Stomach smooth muscle (tissue), 2 donors: Measurements from ENCODE around the gene ZNF43.

Source experiments
- H3K27ac ChIP-seq: one replicate; pipeline ENCODE4 v1.7.0; 2013; ENCODE audit warnings: mild to moderate bottlenecking, low read length, inconsistent platforms
- H3K27me3 ChIP-seq, 2 donors: one replicate each; pipeline ENCODE4 v1.7.0; 2013; ENCODE audit warnings: low read length in 2 of 2; ENCODE audit not compliant: insufficient read depth in 2 of 2, control insufficient read depth in 1 of 2
- H3K36me3 ChIP-seq, 2 donors: one replicate each; pipeline ENCODE4 v1.7.0; 2013; ENCODE audit warnings: low read length in 2 of 2; ENCODE audit not compliant: control insufficient read depth in 2 of 2, insufficient read depth in 2 of 2
- H3K4me1 ChIP-seq: one replicate; pipeline ENCODE4 v1.7.0; 2013; ENCODE audit warnings: low read length; ENCODE audit not compliant: control insufficient read depth, insufficient read depth
- H3K4me3 ChIP-seq, 2 donors: one replicate each; pipeline ENCODE4 v1.7.0; 2013; ENCODE audit warnings: low read length in 2 of 2
- H3K9ac ChIP-seq, 2 donors: one replicate each; pipeline ENCODE4 v1.7.0; 2013; ENCODE audit warnings: low read length in 2 of 2, mild to moderate bottlenecking in 1 of 2
- H3K9me3 ChIP-seq, 2 donors: one replicate each; pipeline ENCODE4 v1.7.0; 2013; ENCODE audit warnings: low read length in 2 of 2; ENCODE audit not compliant: control insufficient read depth in 2 of 2
- donor health status: healthy.
- donor health status: Pancreatic carcinoma.

The ZNF43 gene

DNA sequence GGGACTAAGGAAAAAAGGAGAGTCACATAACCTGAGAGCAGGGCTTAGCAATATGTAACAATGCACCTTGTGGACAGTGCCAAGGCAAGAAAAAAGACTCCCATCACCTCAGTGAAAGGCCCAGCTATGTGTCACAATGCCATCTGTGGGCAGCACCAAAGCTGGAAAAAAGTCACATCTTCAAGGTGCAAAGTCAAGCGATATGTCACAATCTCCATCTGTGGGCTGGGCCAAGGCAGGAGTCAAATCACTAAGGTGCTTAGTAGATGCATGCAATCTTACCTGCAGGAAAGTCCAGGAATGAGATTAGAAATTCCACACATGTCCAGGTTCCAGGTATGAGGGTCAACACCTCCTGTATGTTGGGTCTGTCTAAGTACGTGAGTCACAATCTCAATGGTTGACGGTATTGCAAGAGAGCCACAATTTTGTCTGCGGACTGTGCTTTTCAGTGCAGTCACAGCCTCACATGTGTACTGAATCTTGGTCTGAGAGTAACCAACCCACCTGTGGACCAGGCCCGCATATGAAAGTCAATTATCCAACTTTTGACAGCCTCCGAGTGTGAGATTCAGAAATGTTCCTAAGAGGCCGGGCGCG, 14.8 kb upstream of the ZNF43 start:
- H3K36me3 ChIP-seq, result peaks cover 0 to 5% of the 10 kb centered on the region in 2 donors
- H3K9ac ChIP-seq, result peak overlapping the region in 1 of 2 donors; percentile 29
- no peak overlapping the region for H3K27ac ChIP-seq
- H3K4me3 ChIP-seq, result peak overlapping the region in 1 of 2 donors; percentile 97
- no peaks in the 10 kb centered on the region for H3K9me3 ChIP-seq
- H3K4me1 ChIP-seq, result peaks cover 8% of the 10 kb centered on the region
- H3K27me3 ChIP-seq, result no peaks in the 10 kb centered on the region

GRCh38 chr19:21848706-21849105, 12.7 kb upstream of the ZNF43 start:
- no peaks in the 10 kb centered on the region for H3K27me3 ChIP-seq
- H3K9ac ChIP-seq, result no peak overlapping the region
- peaks cover 8% of the 10 kb centered on the region for H3K4me1 ChIP-seq
- H3K27ac ChIP-seq, result no peak overlapping the region
- no peak overlapping the region for H3K4me3 ChIP-seq
- H3K9me3 ChIP-seq, result no peaks in the 10 kb centered on the region
- H3K36me3 ChIP-seq, result peaks cover 4 to 9% of the 10 kb centered on the region in 2 donors

DNA sequence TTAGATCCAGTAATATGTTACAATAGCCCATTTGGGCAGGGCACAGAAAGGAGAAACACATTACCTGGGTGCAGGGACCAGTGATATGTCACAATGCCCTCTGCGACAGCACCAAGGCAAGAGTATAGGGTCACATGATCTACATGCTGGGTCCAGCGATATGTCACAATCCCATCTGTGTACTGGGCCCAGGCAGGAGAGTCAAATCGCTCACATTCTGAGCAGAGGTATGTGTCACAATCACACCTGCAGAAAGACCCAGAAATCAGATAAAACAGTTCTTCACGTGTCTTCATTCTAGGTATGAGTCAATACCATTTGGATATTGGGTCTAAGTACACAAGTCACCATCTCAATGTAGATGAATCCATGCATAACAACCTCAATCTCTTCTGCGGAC, 7.1 kb upstream of the ZNF43 start:
- Histone ChIP-seq H3K9me3 (no peaks in the 10 kb centered on the region), H3K36me3 (peaks cover 7 to 37% of the 10 kb centered on the region in 2 donors), H3K27me3 (no peaks in the 10 kb centered on the region), H3K4me3 (no peak overlapping the region), H3K27ac (no peak overlapping the region), H3K4me1 (no peaks in the 10 kb centered on the region), H3K9ac (no peak overlapping the region)

- H3K27ac ChIP-seq, result no peak overlapping the region
- peaks cover 7 to 33% of the 10 kb centered on the region in 2 donors for H3K36me3 ChIP-seq
- no peak overlapping the region for H3K9ac ChIP-seq
- no peak overlapping the region for H3K4me3 ChIP-seq
- peaks cover 1% of the 10 kb centered on the region for H3K4me1 ChIP-seq
- no peaks in the 10 kb centered on the region for H3K9me3 ChIP-seq
- H3K27me3 ChIP-seq, result no peaks in the 10 kb centered on the region
Measured at GRCh38 chr19:21841488-21842097, 5.6 kb upstream of the ZNF43 start.

GRCh38 chr19:21841081-21841480, 5.1 kb upstream of the ZNF43 start:
- peaks cover 7 to 33% of the 10 kb centered on the region in 2 donors for H3K36me3 ChIP-seq
- H3K9ac ChIP-seq, result no peak overlapping the region
- no peaks in the 10 kb centered on the region for H3K9me3 ChIP-seq
- no peak overlapping the region for H3K27ac ChIP-seq
- no peaks in the 10 kb centered on the region for H3K27me3 ChIP-seq
- H3K4me3 ChIP-seq, result no peak overlapping the region
- peaks cover 6% of the 10 kb centered on the region for H3K4me1 ChIP-seq

- Histone ChIP-seq H3K27ac (no peak overlapping the region), H3K4me3 (no peak overlapping the region), H3K27me3 (no peaks in the 10 kb centered on the region), H3K9ac (no peak overlapping the region), H3K4me1 (peaks cover 6% of the 10 kb centered on the region), H3K36me3 (peaks cover 4 to 32% of the 10 kb centered on the region in 2 donors), H3K9me3 (no peaks in the 10 kb centered on the region)
Measured at GRCh38 chr19:21839976-21840375, 4.0 kb upstream of the ZNF43 start.

DNA sequence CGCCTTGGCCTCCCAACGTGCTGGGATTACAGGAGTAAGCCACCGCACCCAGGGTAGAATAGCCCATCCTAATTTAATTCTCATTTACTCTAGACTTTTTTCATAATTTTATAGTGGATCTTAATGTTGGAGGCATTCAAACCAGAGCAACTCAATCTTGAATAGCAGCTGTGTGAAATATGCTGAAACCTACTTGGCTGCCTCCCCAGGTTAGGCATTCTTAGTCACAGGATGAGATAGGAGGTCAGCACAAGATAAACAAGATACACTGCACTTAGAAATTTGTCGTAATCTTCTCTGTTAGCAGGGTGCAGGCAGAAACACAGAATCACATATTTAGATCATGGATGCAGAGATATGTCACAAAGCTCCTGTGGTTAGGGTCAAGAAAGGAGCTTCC, 2.7 kb upstream of the ZNF43 start:
- Histone ChIP-seq H3K4me1 (peaks cover 6% of the 10 kb centered on the region), H3K36me3 (peaks cover 3 to 29% of the 10 kb centered on the region in 2 donors), H3K27me3 (no peaks in the 10 kb centered on the region), H3K4me3 (no peak overlapping the region), H3K27ac (no peak overlapping the region), H3K9ac (no peak overlapping the region), H3K9me3 (no peaks in the 10 kb centered on the region)

DNA sequence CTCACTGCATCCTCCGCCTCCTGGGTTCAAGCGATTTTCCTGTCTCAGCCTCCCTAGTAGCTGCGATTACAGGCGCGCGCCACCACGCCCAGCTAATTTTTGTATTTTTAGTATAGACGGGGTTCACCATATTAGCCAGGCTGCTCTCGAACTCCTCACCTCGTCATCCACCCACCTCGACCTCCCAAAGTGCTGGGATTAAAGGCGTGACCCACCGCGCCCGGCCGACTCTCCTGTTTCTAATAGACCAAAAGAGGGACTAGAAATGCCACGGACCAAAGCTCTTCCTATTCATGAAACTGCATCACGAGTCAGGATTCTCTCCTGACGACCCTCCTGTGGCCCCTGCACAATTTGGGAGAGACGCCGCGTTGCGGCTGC, 563 bp downstream of the ZNF43 start:
- Histone ChIP-seq H3K36me3 (peaks cover 0 to 7% of the 10 kb centered on the region in 2 donors), H3K9ac (peak overlapping the region; percentile 88 to 91), H3K27me3 (no peaks in the 10 kb centered on the region), H3K4me1 (peaks cover 6% of the 10 kb centered on the region), H3K4me3 (peak overlapping the region; percentile 91 to 98), H3K9me3 (no peaks in the 10 kb centered on the region), H3K27ac (peak overlapping the region; percentile 89)

DNA sequence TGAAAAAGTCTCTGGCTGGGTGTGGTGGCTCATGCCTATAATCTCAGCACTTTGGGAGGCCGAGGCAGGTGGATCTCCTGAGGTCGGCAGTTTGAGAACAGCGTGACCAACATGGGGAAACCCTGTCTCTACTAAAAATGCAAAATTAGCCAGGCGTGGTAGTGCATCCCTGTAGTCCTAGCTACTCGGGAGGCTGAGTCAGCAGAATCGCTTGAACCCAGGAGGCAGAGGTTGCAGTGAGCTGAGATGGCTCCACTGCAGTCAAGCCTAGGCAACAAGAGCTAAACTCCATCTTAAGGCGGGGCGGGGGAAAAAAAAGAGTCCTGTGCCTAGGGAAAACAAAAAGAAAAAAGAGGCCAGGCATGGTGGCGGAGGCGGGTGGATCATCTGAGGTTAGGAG, 2.2 kb downstream of the ZNF43 start:
- Histone ChIP-seq H3K36me3 (no peaks in the 10 kb centered on the region), H3K9ac (no peak overlapping the region), H3K9me3 (no peaks in the 10 kb centered on the region), H3K27me3 (no peaks in the 10 kb centered on the region), H3K4me3 (no peak overlapping the region), H3K27ac (no peak overlapping the region), H3K4me1 (peaks cover 6% of the 10 kb centered on the region)

DNA sequence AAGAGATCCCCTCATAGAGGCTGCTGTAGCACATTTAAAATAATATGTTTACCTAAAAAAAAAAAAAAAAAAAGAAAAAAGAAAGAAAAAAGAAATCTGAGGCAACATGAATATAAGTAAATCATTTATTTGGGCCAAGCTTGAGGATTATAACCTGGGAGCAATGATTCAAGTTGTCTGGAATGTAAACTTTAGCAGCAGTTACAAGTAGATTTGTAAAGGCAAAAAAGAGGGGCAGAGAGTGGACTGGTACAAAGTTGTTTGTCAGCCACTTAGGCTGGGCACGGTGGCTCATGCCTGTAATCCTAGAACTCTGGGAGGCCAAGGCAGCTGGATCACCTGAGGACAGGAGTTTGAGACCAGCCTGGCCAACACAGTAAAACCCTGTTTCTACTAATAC, 11.3 kb downstream of the ZNF43 start:
- no peak overlapping the region for H3K4me3 ChIP-seq
- H3K27me3 ChIP-seq, result no peaks in the 10 kb centered on the region
- H3K9me3 ChIP-seq, result no peaks in the 10 kb centered on the region

DNA sequence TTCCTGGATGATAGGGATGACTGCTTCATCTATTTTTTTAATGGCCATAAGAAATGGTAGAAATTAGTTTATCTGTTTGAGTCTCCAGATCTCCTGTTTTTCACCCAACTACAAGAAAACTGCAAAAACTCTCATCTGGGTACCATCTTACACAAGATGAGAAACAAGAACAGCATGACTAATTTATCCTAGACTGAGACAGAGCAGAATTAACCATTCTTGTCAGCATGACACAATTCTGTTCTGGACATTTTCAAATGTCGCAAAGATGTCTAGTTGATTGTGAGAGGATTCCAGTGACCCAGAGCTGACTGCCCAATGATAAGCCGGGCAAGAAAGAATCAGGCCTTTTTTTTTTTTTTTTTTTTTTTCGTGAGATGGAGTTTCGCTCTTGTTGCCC, 12.8 kb downstream of the ZNF43 start:
- H3K4me3 ChIP-seq, result no peak overlapping the region
- H3K9ac ChIP-seq, result no peak overlapping the region
- no peak overlapping the region for H3K27ac ChIP-seq
- peaks cover 4% of the 10 kb centered on the region for H3K4me1 ChIP-seq
- peaks cover 0 to 4% of the 10 kb centered on the region in 2 donors for H3K36me3 ChIP-seq
- H3K9me3 ChIP-seq, result no peaks in the 10 kb centered on the region
- no peaks in the 10 kb centered on the region for H3K27me3 ChIP-seq

More for the DNA sequence above, 11.3 kb downstream of the ZNF43 start:
- Histone ChIP-seq H3K27ac (no peak overlapping the region), H3K9ac (no peak overlapping the region), H3K36me3 (no peaks in the 10 kb centered on the region), H3K4me1 (peaks cover 4% of the 10 kb centered on the region)
